Stomach (tissue), 9 donors: ENCODE results near the gene FOSB. TPM values are rescaled to one million over a fixed set of nuclear protein-coding genes. Genes with fewer than 3 reads are reported as not detected.
"Not testable (repeated sequence)": the region's sequence is repeated elsewhere in the genome, so short reads cannot be mapped to it uniquely, and the experiment has no call there.

Experiments
- DNase-seq, 2 donors: peaks; one replicate each; pipeline versions ENCODE4 v3.0.0 to v3.0.0-alpha.2; 2013 to 2019
- H3K27ac ChIP-seq, 5 donors: fragments of 200-600 bp in 4 of 5; sonication (generic) in 4 of 5; one replicate each; pipeline ENCODE4 v1.5.1; 2013 to 2019; ENCODE audit warnings: mild to moderate bottlenecking in 1 of 5, moderate library complexity in 1 of 5
- H3K27me3 ChIP-seq, 3 donors: fragments of 200-600 bp; sonication (generic); one replicate each; pipeline ENCODE4 v1.5.1; 2017 to 2019; ENCODE audit warnings: mixed run types in 1 of 3
- H3K36me3 ChIP-seq, 4 donors: fragments of 200-600 bp; sonication (generic); 1 replicate in 3 of 4; 2 replicates in 1 of 4; pipeline ENCODE4 v1.5.1; 2016 to 2019
- H3K4me1 ChIP-seq, 4 donors: fragments of 200-600 bp; sonication (generic); one replicate each; pipeline ENCODE4 v1.5.1; 2016 to 2019
- H3K4me3 ChIP-seq, 4 donors: fragments of 200-600 bp; sonication (generic) in 3 of 4; one replicate each; pipeline ENCODE4 v1.5.1; 2016 to 2019; ENCODE audit warnings: mild to moderate bottlenecking in 1 of 4
- H3K9me3 ChIP-seq, 4 donors: fragments of 200-600 bp; sonication (generic); one replicate each; pipeline ENCODE4 v1.5.1; 2016 to 2019
- CTCF ChIP-seq, 7 experiments: fragments of 450-650 bp in 4 of 7; fragments of 200-600 bp in 3 of 7; sonication (generic) in 3 of 7; IDR thresholded peaks; one replicate each; pipeline ENCODE4 v1.5.1; 2016 to 2019; ENCODE audit warnings: antibody characterized with exemption in 7 of 7, control low read depth in 2 of 7, mild to moderate bottlenecking in 1 of 7
- EP300 ChIP-seq: sonication (generic); formaldehyde crosslinking; IDR thresholded peaks from one replicate; pipeline ENCODE4 v1.6.1; 2017; ENCODE audit warnings: antibody characterized with exemption
- POLR2A ChIP-seq, 4 donors: fragments of 450-650 bp; IDR thresholded peaks; one replicate each; pipeline ENCODE4 v1.6.1; 2016; ENCODE audit warnings: antibody characterized with exemption in 4 of 4, control low read depth in 2 of 4, mild to moderate bottlenecking in 1 of 4, moderate library complexity in 1 of 4
- POLR2AphosphoS5 ChIP-seq, 3 donors: sonication (generic); formaldehyde crosslinking; IDR thresholded peaks; one replicate each; pipeline ENCODE4 v1.6.1; 2016; ENCODE audit warnings: antibody characterized with exemption in 3 of 3
- WGBS, 5 donors: extraction: QIAGEN DNeasy Blood & Tissue Kit in 3 of 5; methylation state at CpG; one replicate each; pipeline versions ENCODE4 v1.1.5 to v1.1.7; 2013 to 2018; 5-methylcytosine and 5-hydroxymethylcytosine counted together
- intact Hi-C: fragments of 100-400 bp; cut with DNase I; formaldehyde crosslinking; loops from one replicate; pipeline ENCODE4 v1.15.1; 2023; ENCODE audit warnings: low total_unique reads
- polyA plus RNA-seq, 3 donors: library from polyadenylated mRNA; stranded (reverse); fragments of 200-250 nt; gene quantifications; one replicate each; pipeline ENCODE4 v1.2.3, GENCODE V29; 2013
- total RNA-seq, 5 donors: library from RNA; depleted of rRNA; stranded (reverse); fragments of >200 nt; gene quantifications; one replicate each; pipeline versions ENCODE4 v1.1.0 to v1.2.3, GENCODE V29; 2014 to 2016
- donor health status: healthy with polysubstance abuse.
- donor health status: Bipolar disorder and iron deficiency.
- donor health status: healthy.

FOSB gene
- total and polyA plus RNA-seq, 8 donors: 1.2 to 76.8 (median 9.0) TPM

GRCh38 chr19:45432543-45432942, 35.3 kb upstream of the FOSB start:
- H3K36me3 ChIP-seq, DNase-seq, H3K27ac ChIP-seq, intact Hi-C loops, H3K4me3 ChIP-seq, H3K9me3 ChIP-seq: not testable (repeated sequence)
- Histone ChIP-seq H3K27me3 (peaks cover 0 to 13% (median 0%) of the 10 kb centered on the region in 3 donors), H3K4me1 (peaks cover 10 to 20% (median 16%) of the 10 kb centered on the region in 4 donors)
- 82 to 93% (median 89%) methylated on average over 8 of the region's 8 CpGs for WGBS, 5 donors

GRCh38 chr19:45437328-45437727, 30.5 kb upstream of the FOSB start:
- H3K27me3 ChIP-seq: no peaks in the 10 kb centered on the region
- H3K9me3 ChIP-seq: no peaks in the 10 kb centered on the region
- DNase-seq: no peak
- H3K4me3 ChIP-seq: no peak overlapping the region
- peaks cover 0 to 22% (median 15%) of the 10 kb centered on the region in 4 donors for H3K4me1 ChIP-seq
- no peak for TF ChIP-seq POLR2AphosphoS5 (IDR thresholded peaks at IDR 0.05)
- no peak for TF ChIP-seq CTCF (IDR thresholded peaks at IDR 0.05)
- no peak for TF ChIP-seq POLR2A (IDR thresholded peaks at IDR 0.05)
- no peak for TF ChIP-seq EP300
- H3K27ac ChIP-seq: no peak overlapping the region
- WGBS, 5 donors: 82 to 94% (median 91%) methylated on average over 3 of the region's 3 CpGs
- intact Hi-C loops: no loop called here
- no peaks in the 10 kb centered on the region for H3K36me3 ChIP-seq

- DNase-seq: no peak
- intact Hi-C loops: no loop called here
- TF ChIP-seq POLR2AphosphoS5 (IDR thresholded peaks at IDR 0.05): no peak
- TF ChIP-seq CTCF (IDR thresholded peaks at IDR 0.05): no peak
- no peak for TF ChIP-seq EP300
- TF ChIP-seq POLR2A (IDR thresholded peaks at IDR 0.05): no peak
- H3K27ac ChIP-seq: peak overlapping the region in 4 of 5 donors; percentile 88 to 97 (median 92)
- H3K4me3 ChIP-seq: peak overlapping the region; percentile 57 to 77 (median 64)
- H3K9me3 ChIP-seq: no peaks in the 10 kb centered on the region
- peaks cover 5 to 39% (median 26%) of the 10 kb centered on the region in 4 donors for H3K4me1 ChIP-seq
- no peaks in the 10 kb centered on the region for H3K36me3 ChIP-seq
- H3K27me3 ChIP-seq: no peaks in the 10 kb centered on the region
- 27 to 38% (median 31%) methylated on average over 10 of the region's 10 CpGs for WGBS, 5 donors
Measured at GRCh38 chr19:45439190-45439568, 28.6 kb upstream of the FOSB start.

- Histone ChIP-seq H3K27ac (peak overlapping the region; percentile 88 to 97 (median 93)), H3K9me3 (no peaks in the 10 kb centered on the region), H3K4me3 (peak overlapping the region; percentile 57 to 77 (median 64)), H3K27me3 (no peaks in the 10 kb centered on the region), H3K4me1 (peaks cover 10 to 44% (median 31%) of the 10 kb centered on the region in 4 donors), H3K36me3 (no peaks in the 10 kb centered on the region)
- intact Hi-C loops: loop anchor here (5.0 kb wide), 1 partner anchor 38 kb away; no protein-coding TSS in a partner anchor
- DNase-seq: peak; percentile 85 to 95
- WGBS, 5 donors: 0 to 1% (median 1%) methylated on average over 38 to 78 of the region's 78 CpGs
- peak in 6 of 7 experiments; percentile 69 to 100 (median 98) for TF ChIP-seq CTCF (IDR thresholded peaks at IDR 0.05)
- TF ChIP-seq EP300: no peak
- peak in 2 of 3 donors; percentile 17 to 31 for TF ChIP-seq POLR2AphosphoS5 (IDR thresholded peaks at IDR 0.05)
Measured at GRCh38 chr19:45439569-45440258, 28.1 kb upstream of the FOSB start.

GRCh38 chr19:45440259-45440638, 27.5 kb upstream of the FOSB start:
- no peaks in the 10 kb centered on the region for H3K36me3 ChIP-seq
- peak overlapping the region; percentile 88 to 97 (median 93) for H3K27ac ChIP-seq
- H3K9me3 ChIP-seq: no peaks in the 10 kb centered on the region
- no peaks in the 10 kb centered on the region for H3K27me3 ChIP-seq
- intact Hi-C loops: loop anchor here (5.0 kb wide), 1 partner anchor 37 kb away; no protein-coding TSS in a partner anchor
- TF ChIP-seq CTCF (IDR thresholded peaks at IDR 0.05): no peak
- TF ChIP-seq POLR2A (IDR thresholded peaks at IDR 0.05): no peak
- TF ChIP-seq POLR2AphosphoS5 (IDR thresholded peaks at IDR 0.05): no peak
- no peak for TF ChIP-seq EP300
- DNase-seq: no peak
- WGBS, 5 donors: 58 to 71% (median 67%) methylated on average over 9 of the region's 9 CpGs
- peaks cover 14 to 50% (median 35%) of the 10 kb centered on the region in 4 donors for H3K4me1 ChIP-seq
- peak overlapping the region; percentile 57 to 77 (median 64) for H3K4me3 ChIP-seq
